ENCODE data around the gene TALDO1.
"Not testable (repeated sequence)": the region's sequence is repeated elsewhere in the genome, so short reads cannot be mapped to it uniquely, and the experiment has no call there.

The TALDO1 gene

DNA sequence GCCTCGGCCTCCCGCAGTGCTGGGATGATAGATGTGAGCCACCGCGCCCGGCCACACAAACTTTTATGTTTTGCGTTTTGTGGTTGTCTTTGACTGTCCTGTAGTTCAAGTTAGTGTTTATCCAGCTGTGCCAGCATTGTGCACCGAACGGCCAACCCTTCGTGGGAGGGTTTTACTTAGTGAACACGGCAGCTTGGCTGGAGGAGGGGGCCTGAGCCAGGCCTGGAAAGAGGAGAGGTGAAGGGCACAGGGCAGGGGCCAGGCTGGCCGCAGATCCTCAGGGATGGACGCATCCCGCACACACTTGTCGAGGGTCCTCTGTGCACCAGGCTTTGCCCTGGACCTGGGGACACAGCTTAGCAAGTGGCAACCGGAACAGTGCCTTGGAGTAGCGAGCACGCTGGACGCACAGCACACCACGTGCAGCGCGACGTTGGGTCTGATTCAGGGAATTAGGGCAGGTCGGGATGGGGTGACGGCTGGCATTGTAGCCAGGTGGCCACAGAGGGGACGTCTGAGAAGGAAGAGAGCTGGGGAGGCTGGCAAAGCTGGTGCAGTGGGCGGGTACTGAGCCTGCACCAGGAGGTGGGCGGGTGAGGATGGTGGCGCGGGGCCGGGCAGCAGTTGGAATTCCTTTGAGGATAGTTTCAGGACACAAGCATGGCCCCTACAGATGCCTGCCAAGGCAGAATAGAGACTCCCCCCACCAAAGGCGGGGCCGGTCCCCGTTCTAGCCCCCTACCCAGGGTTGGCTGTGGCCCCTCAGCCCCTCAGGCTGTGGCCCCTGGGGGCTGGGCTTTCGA is 27.8 kb upstream of the TALDO1 start:
- no peak for FAIRE-seq

DNA sequence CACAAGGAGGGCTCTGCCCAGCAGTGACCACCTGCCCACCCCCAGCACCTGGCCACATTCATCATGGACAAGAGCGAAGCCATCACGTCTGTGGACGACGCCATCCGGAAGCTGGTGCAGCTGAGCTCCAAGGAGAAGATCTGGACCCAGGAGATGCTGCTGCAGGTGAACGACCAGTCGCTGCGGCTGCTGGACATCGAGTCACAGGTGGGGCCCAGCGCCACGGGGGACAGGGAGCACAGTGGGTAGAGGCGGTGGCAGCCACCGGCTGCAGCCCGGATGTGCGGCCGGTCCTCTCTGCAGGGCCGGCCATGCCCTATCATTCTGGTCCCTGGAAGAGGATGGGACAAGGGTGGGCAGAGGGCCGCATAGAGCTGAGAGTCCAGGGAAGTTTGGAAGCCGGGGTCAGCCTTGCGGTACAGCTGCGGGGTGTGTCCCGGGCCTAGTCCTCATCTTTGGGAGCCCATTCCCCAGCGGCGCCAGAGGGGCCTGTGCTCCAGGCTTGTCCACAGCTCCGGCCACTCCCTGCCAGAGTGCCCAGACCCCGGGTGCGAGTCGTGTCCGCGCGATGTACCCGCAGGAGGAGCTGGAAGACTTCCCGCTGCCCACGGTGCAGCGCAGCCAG is 27.1 kb upstream of the TALDO1 start:
- no peak for FAIRE-seq

DNA sequence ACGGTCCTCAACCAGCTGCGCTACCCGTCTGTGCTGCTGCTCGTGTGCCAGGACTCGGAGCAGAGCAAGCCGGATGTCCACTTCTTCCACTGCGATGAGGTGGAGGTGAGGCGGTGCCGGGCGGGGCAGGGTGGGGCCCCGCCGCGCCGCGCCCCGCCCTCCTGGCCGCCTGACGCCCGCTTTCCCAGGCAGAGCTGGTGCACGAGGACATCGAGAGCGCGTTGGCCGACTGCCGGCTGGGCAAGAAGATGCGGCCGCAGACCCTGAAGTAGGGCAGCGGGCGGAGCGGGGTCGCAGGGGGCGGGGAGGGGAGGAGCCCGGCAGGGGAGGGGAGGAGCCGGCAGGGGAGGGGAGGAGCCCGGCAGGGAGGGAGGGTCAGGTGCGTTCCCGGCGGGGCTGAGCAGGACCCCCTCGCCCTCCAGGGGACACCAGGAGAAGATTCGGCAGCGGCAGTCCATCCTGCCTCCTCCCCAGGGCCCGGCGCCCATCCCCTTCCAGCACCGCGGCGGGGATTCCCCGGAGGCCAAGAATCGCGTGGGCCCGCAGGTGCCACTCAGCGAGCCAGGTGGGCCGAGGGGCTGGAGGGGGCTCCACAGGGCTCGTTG is 26.5 kb upstream of the TALDO1 start:
- no peak for FAIRE-seq

DNA sequence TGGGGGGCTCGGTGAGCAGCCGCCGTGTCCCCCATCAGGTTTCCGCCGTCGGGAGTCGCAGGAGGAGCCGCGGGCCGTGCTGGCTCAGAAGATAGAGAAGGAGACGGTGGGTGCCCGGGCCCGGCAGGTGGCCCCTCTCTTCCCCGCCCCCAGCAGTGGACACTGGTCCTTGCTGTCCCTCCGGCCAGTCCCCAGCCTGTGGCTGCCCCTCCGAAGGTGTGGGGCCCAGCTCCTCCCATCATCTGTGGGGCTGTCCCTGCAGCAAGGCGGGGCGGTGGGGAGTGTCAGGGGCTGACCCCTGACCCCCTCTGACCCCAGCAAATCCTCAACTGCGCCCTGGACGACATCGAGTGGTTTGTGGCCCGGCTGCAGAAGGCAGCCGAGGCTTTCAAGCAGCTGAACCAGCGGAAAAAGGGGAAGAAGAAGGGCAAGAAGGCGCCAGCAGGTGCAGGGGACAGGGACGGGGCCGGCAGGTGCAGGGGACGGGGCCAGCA is 26.0 kb upstream of the TALDO1 start:
- FAIRE-seq, result no peak

DNA sequence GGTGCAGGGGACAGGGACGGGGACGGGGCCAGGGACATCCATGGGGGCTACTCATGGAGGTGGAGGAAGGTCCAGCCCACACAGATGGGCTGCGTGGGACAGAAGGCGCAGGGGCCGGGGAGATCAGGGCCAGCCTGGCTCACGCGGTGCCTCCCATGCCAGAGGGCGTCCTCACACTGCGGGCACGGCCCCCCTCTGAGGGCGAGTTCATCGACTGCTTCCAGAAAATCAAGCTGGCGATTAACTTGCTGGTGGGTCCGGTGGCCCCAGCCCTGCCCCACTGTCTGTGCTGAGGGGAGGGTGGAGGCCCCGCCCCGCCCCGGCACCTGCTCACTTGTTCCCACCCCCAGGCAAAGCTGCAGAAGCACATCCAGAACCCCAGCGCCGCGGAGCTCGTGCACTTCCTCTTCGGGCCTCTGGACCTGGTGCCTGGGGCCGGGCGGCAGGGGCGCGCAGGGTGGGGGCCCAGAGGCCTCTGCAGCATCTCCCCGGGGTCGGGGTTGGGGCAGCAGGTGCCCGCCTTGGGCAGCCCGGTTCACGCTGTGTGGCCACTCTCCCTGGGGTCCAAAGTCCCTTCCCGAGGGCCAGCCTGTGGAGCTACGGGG is 25.4 kb upstream of the TALDO1 start:
- no peak for FAIRE-seq

DNA sequence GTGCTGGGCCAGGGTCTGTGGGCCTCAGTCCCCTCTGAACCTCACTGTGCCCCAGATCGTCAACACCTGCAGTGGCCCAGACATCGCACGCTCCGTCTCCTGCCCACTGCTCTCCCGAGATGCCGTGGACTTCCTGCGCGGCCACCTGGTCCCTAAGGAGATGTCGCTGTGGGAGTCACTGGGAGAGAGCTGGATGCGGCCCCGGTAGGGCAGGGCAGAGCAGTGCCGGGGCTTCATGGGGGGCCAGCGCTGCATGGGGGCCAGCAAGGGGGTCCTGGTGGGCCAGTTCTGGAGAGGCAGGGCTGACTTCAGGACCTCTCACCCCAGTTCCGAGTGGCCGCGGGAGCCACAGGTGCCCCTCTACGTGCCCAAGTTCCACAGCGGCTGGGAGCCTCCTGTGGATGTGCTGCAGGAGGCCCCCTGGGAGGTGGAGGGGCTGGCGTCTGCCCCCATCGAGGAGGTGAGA is 24.9 kb upstream of the TALDO1 start:
- FAIRE-seq, result no peak

DNA sequence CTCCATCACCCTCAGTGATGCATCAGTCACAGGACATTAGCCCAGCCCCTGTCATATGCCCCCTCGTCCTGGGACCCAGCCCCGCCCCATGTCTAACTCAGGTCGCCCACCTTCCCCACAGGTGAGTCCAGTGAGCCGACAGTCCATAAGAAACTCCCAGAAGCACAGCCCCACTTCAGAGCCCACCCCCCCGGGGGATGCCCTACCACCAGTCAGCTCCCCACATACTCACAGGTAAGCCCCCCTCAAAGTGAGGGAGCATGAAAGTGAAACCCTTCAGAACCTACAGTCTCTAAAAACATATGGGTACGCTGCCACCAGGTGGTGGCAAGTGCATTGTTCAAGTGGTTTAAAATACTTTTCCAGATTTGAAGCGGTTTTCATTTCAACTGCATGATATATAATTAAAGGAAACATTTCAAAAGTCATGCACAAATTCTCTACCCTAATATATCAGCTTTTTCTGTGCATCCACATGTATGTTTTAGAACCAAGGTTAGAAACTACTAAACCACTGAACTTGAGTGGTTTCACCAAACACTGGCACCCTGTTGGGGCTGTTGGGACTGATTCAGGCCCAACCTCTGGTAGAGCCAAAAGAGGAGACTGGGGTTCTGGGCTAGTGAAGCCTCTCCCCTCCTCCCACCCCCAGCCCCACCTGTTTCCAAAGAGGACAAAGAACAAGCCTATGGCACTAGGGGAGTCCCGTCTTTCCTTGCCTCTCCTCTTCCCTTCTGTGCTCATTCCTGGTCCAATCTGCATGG is 24.0 kb upstream of the TALDO1 start:
- FAIRE-seq, result peak; percentile 85

DNA sequence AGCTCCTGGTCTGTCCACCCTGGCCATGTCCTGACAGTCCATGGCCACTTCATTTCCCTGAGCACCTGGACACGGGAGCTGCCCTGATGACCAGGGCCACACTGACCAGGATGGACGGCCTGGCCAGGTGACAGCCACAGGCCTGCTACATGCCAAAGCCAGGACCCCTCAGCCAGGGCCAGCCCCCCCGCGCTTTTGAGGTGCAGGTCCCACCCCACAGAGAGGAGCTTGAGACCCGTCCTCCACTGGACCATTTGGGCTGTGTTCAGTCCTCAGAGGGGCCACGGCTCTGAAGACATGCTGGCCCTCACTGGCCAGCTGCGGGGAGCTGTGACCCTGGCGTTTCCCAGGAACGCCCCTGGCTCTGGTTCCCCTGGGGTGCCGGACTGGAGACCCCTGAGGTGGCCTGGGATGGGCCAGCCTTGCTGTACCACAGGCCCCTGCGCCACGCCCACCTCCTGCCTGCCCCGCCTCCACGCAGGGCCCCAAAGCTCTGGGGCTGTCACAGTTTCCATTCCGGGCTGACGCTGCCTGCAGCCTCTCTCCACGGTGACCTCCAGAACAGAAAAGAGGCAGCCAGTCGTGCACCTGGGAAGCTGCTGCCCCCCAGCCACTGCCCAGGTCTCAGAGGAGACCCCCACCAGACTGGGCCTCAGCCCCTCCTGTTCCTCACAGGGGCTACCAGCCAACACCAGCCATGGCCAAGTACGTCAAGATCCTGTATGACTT is 23.1 kb upstream of the TALDO1 start:
- FAIRE-seq, result no peak

DNA sequence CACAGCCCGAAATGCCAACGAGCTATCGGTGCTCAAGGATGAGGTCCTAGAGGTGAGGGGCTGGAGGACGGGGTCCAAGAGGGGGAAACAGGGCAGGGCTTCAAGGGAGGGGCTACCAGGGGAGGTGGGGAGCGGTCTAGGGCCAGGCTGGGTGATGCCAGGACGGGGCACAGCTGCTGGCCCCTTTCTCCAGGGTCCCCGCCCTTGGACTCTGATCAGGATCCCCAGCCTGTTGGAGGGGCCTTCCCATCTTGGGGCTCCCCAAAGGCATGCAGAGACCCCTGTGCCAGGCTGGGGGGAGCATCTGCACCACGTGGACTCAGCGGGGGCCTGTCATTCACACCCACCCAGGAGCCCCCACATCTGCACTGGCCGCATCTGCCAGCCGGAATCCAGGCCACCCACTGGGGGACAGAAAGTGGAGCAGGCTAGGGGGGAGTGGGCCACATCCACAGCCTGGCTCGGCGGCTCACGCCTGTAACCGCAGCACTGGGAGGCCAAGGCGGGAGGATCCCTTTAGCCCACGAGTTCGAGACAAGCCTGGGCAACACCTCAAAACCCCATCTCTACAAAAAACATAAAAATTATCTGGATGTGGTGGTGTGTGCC is 22.4 kb upstream of the TALDO1 start:
- FAIRE-seq, result no peak

DNA sequence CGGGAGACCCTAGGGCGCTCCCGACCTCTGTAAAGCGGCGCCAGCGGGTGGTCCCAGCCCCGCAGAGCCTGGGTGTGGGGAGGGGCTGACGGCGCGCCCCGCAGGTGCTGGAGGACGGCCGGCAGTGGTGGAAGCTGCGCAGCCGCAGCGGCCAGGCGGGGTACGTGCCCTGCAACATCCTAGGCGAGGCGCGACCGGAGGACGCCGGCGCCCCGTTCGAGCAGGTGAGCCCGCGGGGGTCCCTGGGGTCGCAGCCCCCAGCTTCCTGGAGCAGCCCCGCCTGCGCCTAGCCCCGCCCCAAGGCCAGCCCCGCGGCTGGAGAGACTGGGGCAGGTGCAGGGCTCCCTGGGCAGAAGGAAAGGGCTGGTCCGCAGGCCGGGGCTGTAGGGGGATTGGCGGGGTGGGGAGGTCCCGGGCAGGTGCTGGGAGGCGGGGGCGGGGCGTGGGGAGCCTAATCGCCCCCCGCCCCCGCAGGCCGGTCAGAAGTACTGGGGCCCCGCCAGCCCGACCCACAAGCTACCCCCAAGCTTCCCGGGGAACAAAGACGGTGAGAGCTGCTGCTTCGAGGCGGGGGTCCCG is 21.6 kb upstream of the TALDO1 start:
- no peak for FAIRE-seq

DNA sequence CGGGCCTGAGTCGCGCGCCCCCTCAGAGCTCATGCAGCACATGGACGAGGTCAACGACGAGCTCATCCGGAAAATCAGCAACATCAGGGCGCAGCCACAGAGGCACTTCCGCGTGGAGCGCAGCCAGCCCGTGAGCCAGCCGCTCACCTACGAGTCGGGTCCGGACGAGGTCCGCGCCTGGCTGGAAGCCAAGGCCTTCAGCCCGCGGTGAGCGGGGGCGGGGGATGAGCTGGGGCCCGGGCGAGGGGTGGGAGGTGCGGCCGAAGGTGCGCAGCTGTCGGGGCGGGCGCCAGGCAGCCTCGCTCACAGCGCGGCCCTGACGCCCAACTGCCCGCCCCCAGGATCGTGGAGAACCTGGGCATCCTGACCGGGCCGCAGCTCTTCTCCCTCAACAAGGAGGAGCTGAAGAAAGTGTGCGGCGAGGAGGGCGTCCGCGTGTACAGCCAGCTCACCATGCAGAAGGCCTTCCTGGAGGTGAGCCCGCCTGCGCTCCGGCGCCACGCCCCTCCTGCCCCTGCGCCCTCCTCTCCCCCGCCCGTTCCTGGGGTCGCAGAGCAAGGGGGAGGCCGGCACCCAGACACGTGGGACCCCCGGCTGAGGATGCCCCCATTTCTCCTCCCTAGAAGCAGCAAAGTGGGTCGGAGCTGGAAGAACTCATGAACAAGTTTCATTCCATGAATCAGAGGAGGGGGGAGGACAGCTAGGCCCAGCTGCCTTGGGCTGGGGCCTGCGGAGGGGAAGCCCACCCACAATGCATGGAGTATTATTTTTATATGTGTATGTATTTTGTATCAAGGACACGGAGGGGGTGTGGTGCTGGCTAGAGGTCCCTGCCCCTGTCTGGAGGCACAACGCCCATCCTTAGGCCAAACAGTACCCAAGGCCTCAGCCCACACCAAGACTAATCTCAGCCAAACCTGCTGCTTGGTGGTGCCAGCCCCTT is 20.7 kb upstream of the TALDO1 start:
- no peak for FAIRE-seq

DNA sequence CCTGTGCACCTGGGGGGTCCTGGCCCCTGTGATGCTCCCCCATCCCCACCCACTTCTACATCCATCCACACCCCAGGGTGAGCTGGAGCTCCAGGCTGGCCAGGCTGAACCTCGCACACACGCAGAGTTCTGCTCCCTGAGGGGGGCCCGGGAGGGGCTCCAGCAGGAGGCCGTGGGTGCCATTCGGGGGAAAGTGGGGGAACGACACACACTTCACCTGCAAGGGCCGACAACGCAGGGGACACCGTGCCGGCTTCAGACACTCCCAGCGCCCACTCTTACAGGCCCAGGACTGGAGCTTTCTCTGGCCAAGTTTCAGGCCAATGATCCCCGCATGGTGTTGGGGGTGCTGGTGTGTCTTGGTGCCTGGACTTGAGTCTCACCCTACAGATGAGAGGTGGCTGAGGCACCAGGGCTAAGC is 20.0 kb upstream of the TALDO1 start:
- no peak for FAIRE-seq

DNA sequence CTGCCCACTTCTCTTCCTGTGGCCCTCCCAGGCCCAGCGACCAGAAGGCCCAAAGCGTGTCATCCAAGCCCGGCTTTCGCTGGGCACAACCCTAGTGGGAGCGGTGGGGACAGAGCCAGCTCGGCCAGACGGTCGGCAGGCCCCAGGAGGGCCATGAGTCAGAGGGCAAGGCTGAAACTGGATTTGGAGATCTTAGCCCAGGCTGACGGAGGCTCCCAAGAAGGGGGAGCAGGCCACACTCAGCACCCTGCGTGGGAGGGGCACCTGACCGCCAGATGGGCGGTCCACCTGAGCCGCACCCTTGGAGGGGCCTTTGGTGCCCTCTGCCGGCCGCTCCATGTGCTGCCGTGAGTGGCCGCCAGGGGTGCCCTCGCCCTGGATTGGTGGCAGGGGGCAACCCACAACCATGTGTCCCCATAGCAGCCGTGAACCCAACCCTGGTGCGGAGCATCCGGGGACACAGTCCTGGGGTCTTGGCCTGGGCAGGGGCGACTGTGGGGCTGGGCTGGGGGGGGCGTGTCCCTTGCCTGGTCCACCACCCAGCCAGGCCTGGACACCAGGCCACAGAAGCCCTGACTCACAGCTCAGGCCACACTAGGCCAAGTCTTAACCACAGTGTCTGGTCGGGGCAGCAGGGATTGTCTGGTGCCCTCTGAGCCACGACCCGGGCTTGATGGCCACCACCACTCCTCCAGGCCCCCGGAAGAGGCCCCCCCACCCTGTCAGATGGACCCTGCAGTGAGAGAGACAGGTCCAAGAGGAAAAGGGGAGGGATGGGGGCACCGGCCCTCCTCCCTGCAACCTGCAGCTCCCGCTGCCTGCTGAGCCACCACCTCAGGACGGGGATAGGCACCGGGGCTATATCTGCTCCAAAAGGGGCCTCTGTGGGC is 19.2 kb upstream of the TALDO1 start:
- no peak for FAIRE-seq

DNA sequence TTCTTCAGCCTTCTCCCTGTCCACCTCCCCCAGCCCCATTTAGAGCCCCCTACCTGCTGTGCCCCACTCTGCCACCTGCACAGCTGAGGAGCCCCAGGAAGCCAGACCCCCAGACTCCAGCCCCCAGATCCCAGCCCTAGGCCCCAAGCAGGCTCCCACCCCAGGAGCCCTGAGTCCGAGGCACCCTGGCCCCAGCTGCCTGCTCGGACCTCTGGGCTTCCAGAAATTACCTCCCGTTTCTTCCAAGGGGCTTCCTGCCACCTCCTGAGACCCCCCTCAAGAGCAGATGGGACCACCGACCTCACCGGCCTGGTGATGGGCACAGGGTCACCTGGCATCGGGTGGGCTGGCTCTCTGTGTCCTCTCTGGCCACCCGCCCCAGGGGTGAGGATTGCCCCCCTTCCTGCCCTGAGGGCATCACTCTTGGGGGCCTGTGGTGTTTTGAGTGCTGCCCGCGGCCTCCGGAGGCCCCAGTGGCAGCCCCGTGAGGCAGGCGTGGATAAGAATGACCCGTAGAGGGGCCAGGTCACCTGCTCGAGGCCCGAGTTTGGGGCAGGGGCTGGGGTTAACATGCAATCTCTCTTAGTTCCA is 18.3 kb upstream of the TALDO1 start:
- FAIRE-seq, result no peak

DNA sequence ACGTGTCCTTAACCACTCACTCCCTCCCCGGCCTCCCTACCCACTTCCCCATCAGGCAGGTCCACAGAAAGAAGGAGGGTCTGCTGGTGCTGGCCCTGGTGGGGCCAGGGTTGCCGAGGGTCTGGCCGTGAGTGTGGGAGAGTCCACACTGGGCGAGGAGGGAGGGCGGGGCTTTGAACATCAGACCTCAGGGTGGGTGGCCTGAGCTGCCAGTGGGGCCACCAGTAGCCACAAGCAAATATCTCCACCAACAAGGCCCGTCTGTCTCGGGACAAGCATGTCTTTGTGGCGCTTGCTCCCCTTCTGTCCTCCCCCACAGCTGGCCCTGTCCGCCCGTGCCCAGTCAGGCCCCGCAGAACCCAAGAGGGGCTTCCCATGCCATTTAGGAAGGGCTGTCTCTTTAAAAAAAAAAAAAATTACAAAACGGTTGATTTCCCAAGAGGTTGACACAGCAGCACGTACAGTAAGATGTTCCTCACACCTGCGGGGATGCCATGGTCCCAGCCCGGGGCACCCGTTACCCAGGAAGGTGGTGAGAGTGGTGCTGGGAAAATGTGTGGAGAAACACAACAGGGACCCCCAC is 17.7 kb upstream of the TALDO1 start:
- no peak for FAIRE-seq

DNA sequence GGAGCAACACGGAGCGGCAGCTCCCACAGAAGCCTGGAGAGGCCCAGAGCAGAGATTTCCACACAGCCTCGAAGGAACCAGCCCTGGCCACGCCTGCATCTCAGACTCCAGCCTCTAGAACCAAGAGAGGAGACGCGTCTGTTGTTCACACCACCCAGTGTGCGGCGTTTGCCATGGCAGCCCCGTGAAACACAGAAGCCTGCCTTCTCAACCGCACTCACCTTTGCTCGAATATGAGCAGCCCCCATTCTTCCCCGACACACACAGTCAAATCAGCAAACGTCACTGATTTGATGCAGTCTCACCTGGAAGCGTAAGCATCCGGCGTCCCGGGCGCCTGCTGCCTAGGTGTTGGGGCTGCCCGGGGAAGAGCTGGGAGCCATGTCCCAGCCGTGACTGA is 14.2 kb upstream of the TALDO1 start:
- no peak for FAIRE-seq

DNA sequence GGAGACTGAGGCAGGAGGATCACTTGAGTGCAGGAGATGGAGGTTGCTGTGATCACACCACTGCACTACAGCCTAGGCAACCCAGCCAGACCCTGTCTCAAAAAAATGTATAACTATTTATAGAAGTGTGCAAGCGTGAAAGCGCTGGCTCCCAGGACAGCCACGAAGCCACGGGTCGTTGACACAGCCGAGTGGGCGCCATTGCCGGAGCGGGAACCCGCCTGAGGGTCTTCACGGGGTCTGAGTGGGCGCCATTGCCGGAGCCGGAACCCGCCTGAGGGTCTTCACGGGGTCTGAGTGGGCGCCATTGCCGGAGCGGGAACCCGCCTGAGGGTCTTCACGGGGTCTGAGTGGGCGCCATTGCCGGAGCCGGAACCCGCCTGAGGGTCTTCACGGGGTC is 12.7 kb upstream of the TALDO1 start:
- not testable (repeated sequence) for FAIRE-seq

DNA sequence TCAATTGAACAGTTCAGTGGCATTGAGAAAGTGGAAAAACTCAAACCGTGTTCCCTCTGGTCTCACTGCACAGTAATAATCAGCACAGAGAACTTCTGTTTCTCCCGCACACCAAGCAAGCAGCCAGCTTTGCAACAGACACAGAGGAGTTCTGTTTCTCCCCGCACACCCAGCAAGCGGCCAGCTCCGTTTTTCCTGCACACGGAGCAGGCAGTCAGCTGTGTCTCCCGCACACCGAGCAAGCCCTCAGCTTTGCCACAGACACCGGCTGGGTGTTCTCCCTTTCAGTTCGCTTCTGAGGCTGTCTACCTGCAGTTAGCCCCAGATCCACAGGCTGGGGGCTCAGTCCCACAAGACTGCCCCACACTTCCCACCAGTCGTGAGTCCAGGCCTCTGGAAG is 9.9 kb upstream of the TALDO1 start:
- no peak for FAIRE-seq

Data from TTC549 (cell line).